Skeletal muscle tissue (tissue), 5 donors: ENCODE data around the gene SAP130. TPM values are rescaled to one million over a fixed set of nuclear protein-coding genes. Genes with fewer than 3 reads are reported as not detected.
A peak's percentile ranks its signal among the peaks of the same experiment; 100 is the strongest.
"Not testable (repeated sequence)": the region's sequence is repeated elsewhere in the genome, so short reads cannot be mapped to it uniquely, and the experiment has no call there.

Source experiments
- H3K27ac ChIP-seq: one replicate; pipeline ENCODE4 v1.7.0; 2013; ENCODE audit warnings: mild to moderate bottlenecking, low read depth, low read length, inconsistent platforms
- H3K27me3 ChIP-seq, 3 donors: one replicate each; pipeline ENCODE4 v1.7.0; 2013; ENCODE audit warnings: low read length in 3 of 3; ENCODE audit not compliant: control insufficient read depth in 3 of 3, insufficient read depth in 3 of 3
- H3K36me3 ChIP-seq, 3 donors: one replicate each; pipeline ENCODE4 v1.7.0; 2013; ENCODE audit warnings: low read length in 3 of 3; ENCODE audit not compliant: control insufficient read depth in 3 of 3, insufficient read depth in 3 of 3
- H3K4me1 ChIP-seq, 3 donors: one replicate each; pipeline ENCODE4 v1.7.0; 2013; ENCODE audit warnings: low read length in 3 of 3, mild to moderate bottlenecking in 3 of 3; ENCODE audit not compliant: control insufficient read depth in 3 of 3, insufficient read depth in 3 of 3
- H3K4me3 ChIP-seq, 3 donors: one replicate each; pipeline ENCODE4 v1.7.0; 2013; ENCODE audit warnings: low read length in 3 of 3
- H3K9ac ChIP-seq, 3 donors: one replicate each; pipeline ENCODE4 v1.7.0; 2013; ENCODE audit warnings: low read length in 3 of 3, mild to moderate bottlenecking in 3 of 3, moderate library complexity in 2 of 3, low read depth in 1 of 3
- H3K9me3 ChIP-seq, 3 donors: one replicate each; pipeline ENCODE4 v1.7.0; 2013; ENCODE audit warnings: low read length in 3 of 3; ENCODE audit not compliant: control insufficient read depth in 3 of 3
- small RNA-seq: library from RNA; depleted of rRNA; stranded (forward); fragments of <200 nt; gene quantifications from one replicate; pipeline ENCODE3, GENCODE V24; 2014
- total RNA-seq: library from RNA; depleted of rRNA; stranded (reverse); fragments of >200 nt; gene quantifications from one replicate; pipeline ENCODE4 v1.2.3, GENCODE V29; 2014
- donor health status: Osteomylitis.

Gene SAP130
- total RNA-seq, 1 donor from 2014 or later: 3.1 TPM

DNA sequence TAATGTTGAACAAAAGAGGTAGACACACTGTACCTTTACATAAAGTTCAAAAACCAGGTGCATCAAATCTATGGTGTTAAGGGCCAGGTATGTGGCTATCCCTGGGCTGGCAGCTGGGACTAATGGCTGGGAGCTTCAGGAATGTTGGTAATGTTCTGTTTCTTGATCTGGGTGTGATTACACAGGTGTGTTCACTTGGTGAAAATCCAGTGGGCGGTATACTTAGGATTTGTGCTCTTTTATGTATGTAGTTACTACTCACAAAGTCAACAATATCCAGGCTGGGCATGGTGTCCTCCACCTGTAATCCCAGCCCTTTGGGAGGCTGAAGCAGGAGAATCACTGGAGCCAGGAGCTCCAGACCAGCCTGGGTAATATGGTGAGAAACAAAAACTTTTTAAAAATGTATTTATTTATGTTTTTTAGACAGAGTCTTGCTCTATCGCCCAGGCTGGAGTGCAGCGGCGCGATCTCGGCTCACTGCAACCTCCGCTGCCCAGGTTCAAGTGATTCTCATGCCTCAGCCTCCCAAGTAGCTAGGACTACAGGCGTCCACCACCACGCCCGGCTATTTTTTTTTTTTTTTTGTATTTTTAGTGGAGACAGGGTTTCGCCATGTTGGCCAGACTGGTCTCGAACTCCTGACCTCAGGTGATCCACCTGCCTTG, 120.0 kb downstream of the SAP130 start:
- not testable (repeated sequence) for H3K9ac ChIP-seq, H3K4me3 ChIP-seq, H3K36me3 ChIP-seq, H3K27ac ChIP-seq, H3K9me3 ChIP-seq, H3K4me1 ChIP-seq
- H3K27me3 ChIP-seq: peaks cover 6 to 19% (median 10%) of the 10 kb centered on the region in 3 donors

- H3K4me3 ChIP-seq: no peak overlapping the region
- no peaks in the 10 kb centered on the region for H3K9me3 ChIP-seq
Measured at GRCh38 chr2:127906206-127906926, 121.5 kb downstream of the SAP130 start.

DNA sequence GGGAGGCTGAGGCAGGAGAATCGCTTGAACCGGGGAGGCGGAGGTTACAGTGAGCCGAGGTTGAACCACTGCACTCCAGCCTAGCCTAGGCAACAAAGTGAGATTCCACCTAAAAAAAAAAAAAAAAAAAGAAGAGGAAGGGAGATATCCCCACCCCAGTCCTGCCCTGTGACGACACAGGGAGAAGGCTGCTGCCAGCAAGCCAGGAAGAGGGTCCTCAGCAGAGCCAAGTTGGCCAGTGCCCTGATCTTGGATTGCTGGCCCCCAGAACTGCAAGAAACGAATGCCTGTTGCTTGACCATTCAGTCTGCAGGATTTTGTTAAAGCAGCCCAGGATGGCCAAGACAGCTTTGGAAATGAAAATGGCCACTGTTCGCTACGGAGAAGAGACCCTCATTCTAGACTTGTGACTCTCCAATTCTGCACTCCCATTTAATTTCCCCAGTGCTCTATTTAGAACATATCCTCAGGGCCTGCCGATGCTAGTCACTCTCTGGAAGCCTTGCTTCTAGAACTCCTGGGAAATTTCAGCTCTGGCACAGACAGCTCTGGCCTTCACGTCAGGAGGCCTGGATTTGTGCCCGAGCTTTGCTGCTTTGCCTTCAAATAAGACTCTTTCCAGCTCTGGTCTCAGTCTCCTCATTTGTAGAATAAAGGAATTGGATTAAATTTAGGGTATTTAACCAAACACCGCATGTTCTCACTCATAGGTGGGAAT, 126.4 kb downstream of the SAP130 start:
- H3K4me3 ChIP-seq: peak overlapping the region in 1 of 3 donors; percentile 30
- H3K9ac ChIP-seq: no peak overlapping the region

More at GRCh38 chr2:127906206-127906926, 121.5 kb downstream of the SAP130 start:
- Histone ChIP-seq H3K27me3 (peaks cover 6 to 19% (median 10%) of the 10 kb centered on the region in 3 donors), H3K27ac (no peak overlapping the region), H3K36me3 (no peaks in the 10 kb centered on the region), H3K9ac (no peak overlapping the region), H3K4me1 (no peaks in the 10 kb centered on the region)

DNA sequence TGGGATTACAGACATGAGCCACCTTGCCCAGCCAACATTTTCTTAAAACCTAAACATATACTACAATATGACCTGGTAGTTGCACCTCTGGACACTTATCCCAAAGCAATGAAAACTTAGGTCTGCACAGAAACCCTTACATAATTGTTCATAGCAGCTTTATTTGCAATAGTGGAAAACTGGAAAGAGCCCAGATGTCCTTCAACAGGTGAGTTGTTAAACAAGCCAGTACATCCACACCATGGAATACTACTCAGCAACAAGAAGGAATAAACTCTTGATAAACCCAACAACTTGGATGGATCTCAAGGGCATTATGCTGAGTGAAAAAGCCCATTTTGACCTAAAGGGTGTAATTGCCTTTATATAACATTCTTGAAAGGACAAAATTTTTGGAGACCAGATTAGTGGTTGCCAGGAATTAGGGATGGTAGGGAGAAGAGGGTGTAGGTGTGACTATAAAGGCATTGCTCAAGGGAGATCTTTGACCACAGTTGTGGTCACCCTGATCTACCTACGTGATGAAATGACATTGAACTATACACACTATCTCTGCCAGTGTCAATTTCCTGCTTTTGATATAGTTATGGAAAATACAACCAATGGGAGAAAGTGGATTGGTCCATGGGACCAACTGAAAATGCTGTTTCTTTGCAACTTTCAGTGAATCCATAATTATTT, 130.2 kb downstream of the SAP130 start:
- Histone ChIP-seq H3K4me3 (no peak overlapping the region), H3K9ac (no peak overlapping the region), H3K9me3 (no peaks in the 10 kb centered on the region), H3K36me3 (no peaks in the 10 kb centered on the region), H3K27ac (no peak overlapping the region), H3K4me1 (no peaks in the 10 kb centered on the region), H3K27me3 (no peaks in the 10 kb centered on the region)

More for the DNA sequence above, 126.4 kb downstream of the SAP130 start:
- no peaks in the 10 kb centered on the region for H3K4me1 ChIP-seq
- H3K27me3 ChIP-seq: peaks cover 5 to 10% (median 10%) of the 10 kb centered on the region in 3 donors
- no peaks in the 10 kb centered on the region for H3K36me3 ChIP-seq
- no peak overlapping the region for H3K27ac ChIP-seq
- no peaks in the 10 kb centered on the region for H3K9me3 ChIP-seq

DNA sequence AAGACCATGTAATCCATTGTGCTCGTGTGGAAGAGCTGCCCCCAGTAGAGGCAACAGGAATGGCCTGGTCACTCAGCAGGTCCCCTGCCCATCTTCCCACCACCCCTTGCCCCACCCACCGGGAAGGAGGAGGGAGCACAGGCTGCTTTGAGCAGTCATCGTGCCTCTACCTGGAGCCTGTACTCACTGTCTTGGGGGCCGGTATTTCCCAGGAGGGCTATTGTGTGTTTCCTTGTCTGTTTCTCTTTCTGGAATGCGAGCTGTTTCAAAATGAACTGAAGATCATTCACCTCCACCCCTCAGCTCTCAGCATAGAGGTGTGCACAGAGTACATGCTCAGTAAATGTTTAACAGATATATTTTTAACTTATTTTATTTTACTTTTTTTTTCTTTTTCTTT, 134.4 kb downstream of the SAP130 start:
- Histone ChIP-seq H3K9me3 (no peaks in the 10 kb centered on the region), H3K27ac (no peak overlapping the region), H3K9ac (peak overlapping the region in 1 of 3 donors; percentile 42), H3K36me3 (no peaks in the 10 kb centered on the region), H3K27me3 (no peaks in the 10 kb centered on the region), H3K4me3 (no peak overlapping the region), H3K4me1 (no peaks in the 10 kb centered on the region)

DNA sequence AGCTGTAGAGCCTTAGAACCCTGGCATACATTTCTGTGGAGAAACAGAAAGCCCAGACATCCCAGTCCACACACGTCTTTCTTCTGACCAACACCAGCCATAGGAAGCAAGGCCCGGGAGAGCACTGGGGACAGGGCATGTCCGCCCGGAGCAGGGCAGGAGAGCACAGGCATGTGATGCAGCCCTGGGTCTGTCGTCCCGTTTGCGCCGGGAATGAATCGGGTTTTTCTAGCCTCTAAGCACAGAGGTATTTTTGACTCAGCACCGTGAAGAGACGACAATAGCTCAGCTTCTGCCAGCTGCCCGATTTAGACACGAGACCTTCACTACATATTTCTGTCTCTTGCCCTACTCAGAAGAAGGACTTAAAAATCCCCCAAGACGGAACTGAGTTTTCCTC, 134.8 kb downstream of the SAP130 start:
- no peaks in the 10 kb centered on the region for H3K36me3 ChIP-seq
- peak overlapping the region in 1 of 3 donors; percentile 42 for H3K9ac ChIP-seq
- no peaks in the 10 kb centered on the region for H3K9me3 ChIP-seq
- no peak overlapping the region for H3K27ac ChIP-seq
- no peak overlapping the region for H3K4me3 ChIP-seq
- no peaks in the 10 kb centered on the region for H3K27me3 ChIP-seq
- H3K4me1 ChIP-seq: peaks cover under 1 to 2% (median 2%) of the 10 kb centered on the region in 3 donors

DNA sequence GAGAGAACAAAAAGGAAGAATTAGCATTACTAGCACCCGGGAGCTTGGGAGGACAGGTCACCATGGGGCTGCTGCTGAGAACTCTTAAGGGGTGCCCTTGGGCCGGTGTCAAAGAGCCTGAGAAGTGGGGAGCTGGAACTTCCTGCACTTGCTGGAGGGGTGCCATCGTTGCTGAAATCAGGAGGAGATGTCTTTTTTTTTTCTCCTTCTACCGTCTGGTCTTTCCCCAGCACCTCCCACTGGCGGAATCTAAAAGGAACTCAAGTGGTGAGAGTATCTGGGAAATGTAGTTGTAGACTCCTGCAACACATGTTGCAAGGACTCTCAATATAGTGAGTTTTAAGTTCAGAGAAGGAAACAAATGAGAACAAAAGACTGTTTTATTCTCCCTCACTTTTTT, 136.0 kb downstream of the SAP130 start:
- Histone ChIP-seq H3K4me1 (peaks cover 9 to 11% (median 10%) of the 10 kb centered on the region in 3 donors), H3K36me3 (no peaks in the 10 kb centered on the region), H3K9ac (no peak overlapping the region), H3K27me3 (no peaks in the 10 kb centered on the region), H3K27ac (no peak overlapping the region), H3K9me3 (no peaks in the 10 kb centered on the region), H3K4me3 (no peak overlapping the region)

Small RNA genes within 50 kb of the gene (small RNA-seq; reads per million reads assigned to genes)
- gene AC012306.1 (not detected), gene AC108059.3 (not detected), gene RF00019 (not detected)

Other genes starting within 250 kb of the SAP130 start
- 41.2 TPM for gene WDR33, start 216.9 kb downstream of the SAP130 start, total RNA-seq
- 32.9 TPM for gene POLR2D, start 169.9 kb downstream of the SAP130 start, total RNA-seq
- gene AMMECR1L, start 142.1 kb downstream of the SAP130 start, total RNA-seq: 9.9 TPM
- gene UGGT1, start 63.1 kb upstream of the SAP130 start, total RNA-seq: 30.3 TPM